Activated naive CD4-positive, alpha-beta T cell treated with anti-CD3 and anti-CD28 coated beads for 36 hours (primary cell): ENCODE measurements around the gene CCR2. TPM values are rescaled to one million over a fixed set of nuclear protein-coding genes. Genes with fewer than 3 reads are reported as not detected.
"Not testable (repeated sequence)": the region's sequence is repeated elsewhere in the genome, so short reads cannot be mapped to it uniquely, and the experiment has no call there.

Experiments used
- CTCF ChIA-PET: fragments of 350-600 bp; sonication (Branson Sonifier 250); formaldehyde crosslinking; loops from one replicate; lab custom pipeline; 2021; ENCODE audit warnings: antibody characterized with exemption; lab: Charles Lee
- DNase-seq: peaks from one replicate; pipeline ENCODE4 v3.0.0-alpha.2; 2020
- H3K27ac Mint-ChIP-seq: one replicate; pipeline ENCODE4 v1.8.0; 2021; ENCODE audit warnings: mild to moderate bottlenecking, mixed read lengths
- H3K27me3 Mint-ChIP-seq: one replicate; pipeline ENCODE4 v1.8.0; 2021; ENCODE audit warnings: low read depth, mixed read lengths
- H3K36me3 Mint-ChIP-seq: one replicate; pipeline ENCODE4 v1.8.0; 2021; ENCODE audit warnings: low read depth, mixed read lengths
- H3K4me1 Mint-ChIP-seq: one replicate; pipeline ENCODE4 v1.8.0; 2021; ENCODE audit warnings: low read depth, mixed read lengths
- H3K4me3 Mint-ChIP-seq: one replicate; pipeline ENCODE4 v1.8.0; 2021; ENCODE audit warnings: mild to moderate bottlenecking, moderate library complexity, mixed read lengths
- H3K9me3 Mint-ChIP-seq: one replicate; pipeline ENCODE4 v1.8.0; 2021; ENCODE audit warnings: mixed read lengths
- intact Hi-C: fragments of 100-400 bp; cut with micrococcal nuclease; formaldehyde crosslinking; loops from one replicate; pipeline ENCODE4 v1.15.1; 2023
- total RNA-seq, 2 experiments: library from RNA; stranded (reverse); gene quantifications; one replicate each; pipeline ENCODE4 v1.2.3, GENCODE V29; 2021

CCR2 gene
- not detected for total RNA-seq

GRCh38 chr3:46353647-46354410 is at the start of gene CCR2:
Gene CCR2 (plus strand): TSS chr3:46354111. CDS start chr3:46357528, 3,417 bp downstream.
- DNase-seq, result peak; percentile 32
- peaks cover 34% of the 10 kb centered on the region for H3K27me3 Mint-ChIP-seq

GRCh38 chr3:46304739-46305138 is 49.2 kb upstream of the CCR2 start:
- peaks cover 28% of the 10 kb centered on the region for H3K4me1 Mint-ChIP-seq
- CTCF ChIA-PET, result interaction anchor here (0.7 kb wide), 1 partner anchor 79 kb away, joined by 3 read pairs; no protein-coding TSS in a partner anchor
- intact Hi-C loops, result no loop called here
- H3K27me3 Mint-ChIP-seq, result peaks cover 6% of the 10 kb centered on the region
- H3K27ac Mint-ChIP-seq, result no peak overlapping the region
- no peaks in the 10 kb centered on the region for H3K36me3 Mint-ChIP-seq
- no peak for DNase-seq
- H3K4me3 Mint-ChIP-seq, result no peak overlapping the region
- H3K9me3 Mint-ChIP-seq, result no peaks in the 10 kb centered on the region

More at GRCh38 chr3:46353647-46354410, at the start of gene CCR2:
- peaks cover 60% of the 10 kb centered on the region for H3K4me1 Mint-ChIP-seq
- no peak within 1 kb of the TSS for H3K4me3 Mint-ChIP-seq
- no peak within 1 kb of the TSS for H3K27ac Mint-ChIP-seq
- CTCF ChIA-PET, result interaction anchor here (0.9 to 2.9 kb wide), 2 partner anchors 17 to 411 kb away, joined by 3 to 12 read pairs; partner anchors contain the start of genes CCR5 and CXCR6
- intact Hi-C loops, result no loop called here
- H3K36me3 Mint-ChIP-seq, result no peaks in the 10 kb centered on the region
- H3K9me3 Mint-ChIP-seq, result no peaks in the 10 kb centered on the region

- Mint-ChIP-seq H3K36me3 (peaks cover 1% of the 10 kb centered on the region), H3K9me3 (peaks cover 3% of the 10 kb centered on the region), H3K27ac (no peak overlapping the region), H3K4me3 (no peak overlapping the region), H3K4me1 (no peaks in the 10 kb centered on the region), H3K27me3 (peaks cover 12% of the 10 kb centered on the region)
- no peak for DNase-seq
- CTCF ChIA-PET, result no interaction called here
- intact Hi-C loops, result no loop called here
Observed at GRCh38 chr3:46312991-46313390, 40.9 kb upstream of the CCR2 start.

- no peak overlapping the region for H3K4me3 Mint-ChIP-seq
- H3K36me3 Mint-ChIP-seq, result peaks cover 1% of the 10 kb centered on the region
- no peak overlapping the region for H3K27ac Mint-ChIP-seq
- intact Hi-C loops, result no loop called here
- H3K27me3 Mint-ChIP-seq, result peaks cover 12% of the 10 kb centered on the region
- CTCF ChIA-PET, result interaction anchor here (0.6 kb wide), 1 partner anchor 449 kb away, joined by 3 read pairs; no protein-coding TSS in a partner anchor
- no peaks in the 10 kb centered on the region for H3K4me1 Mint-ChIP-seq
- H3K9me3 Mint-ChIP-seq, result peaks cover 5% of the 10 kb centered on the region
- no peak for DNase-seq
Observed at GRCh38 chr3:46314517-46314916, 39.4 kb upstream of the CCR2 start.

- H3K4me1 Mint-ChIP-seq, result no peaks in the 10 kb centered on the region
- peaks cover 8% of the 10 kb centered on the region for H3K27me3 Mint-ChIP-seq
- no peak for DNase-seq
- intact Hi-C loops, result no loop called here
- H3K4me3 Mint-ChIP-seq, result no peak overlapping the region
- CTCF ChIA-PET, result no interaction called here
- peaks cover 1% of the 10 kb centered on the region for H3K36me3 Mint-ChIP-seq
- peaks cover 5% of the 10 kb centered on the region for H3K9me3 Mint-ChIP-seq
- H3K27ac Mint-ChIP-seq, result no peak overlapping the region
Observed at GRCh38 chr3:46316206-46316605, 37.7 kb upstream of the CCR2 start.

GRCh38 chr3:46318207-46318927 is 35.5 kb upstream of the CCR2 start:
- intact Hi-C loops, result no loop called here
- Mint-ChIP-seq H3K27me3 (peaks cover 7% of the 10 kb centered on the region), H3K4me1 (no peaks in the 10 kb centered on the region), H3K36me3 (peaks cover 1% of the 10 kb centered on the region), H3K4me3 (no peak overlapping the region), H3K27ac (no peak overlapping the region), H3K9me3 (peaks cover 5% of the 10 kb centered on the region)
- CTCF ChIA-PET, result no interaction called here
- DNase-seq, result no peak

- CTCF ChIA-PET, result interaction anchor here (0.6 kb wide), 1 partner anchor 378 kb away, joined by 3 read pairs; the partner anchor contains the start of gene CXCR6
- no peak for DNase-seq
- intact Hi-C loops, result no loop called here
- Mint-ChIP-seq H3K27ac (no peak overlapping the region), H3K4me1 (peaks cover 2% of the 10 kb centered on the region), H3K9me3 (peaks cover 5% of the 10 kb centered on the region), H3K4me3 (no peak overlapping the region), H3K36me3 (peaks cover 1% of the 10 kb centered on the region), H3K27me3 (peaks cover 6% of the 10 kb centered on the region)
Observed at GRCh38 chr3:46321461-46322104, 32.3 kb upstream of the CCR2 start.

- no peaks in the 10 kb centered on the region for H3K9me3 Mint-ChIP-seq
- no peak overlapping the region for H3K4me3 Mint-ChIP-seq
- H3K27ac Mint-ChIP-seq, result no peak overlapping the region
- DNase-seq, result no peak
- H3K4me1 Mint-ChIP-seq, result peaks cover 2% of the 10 kb centered on the region
- intact Hi-C loops, result no loop called here
- CTCF ChIA-PET, result interaction anchor here (0.6 kb wide), 1 partner anchor 54 kb away, joined by 3 read pairs; no protein-coding TSS in a partner anchor
- no peaks in the 10 kb centered on the region for H3K36me3 Mint-ChIP-seq
- H3K27me3 Mint-ChIP-seq, result peaks cover 6% of the 10 kb centered on the region
Observed at GRCh38 chr3:46324036-46324435, 29.9 kb upstream of the CCR2 start.

- intact Hi-C loops, result no loop called here
- no peak for DNase-seq
- CTCF ChIA-PET, result interaction anchor here (0.6 kb wide), 4 partner anchors 49 to 566 kb away, joined by 3 read pairs; no protein-coding TSS in a partner anchor
- Mint-ChIP-seq H3K27ac (no peak overlapping the region), H3K27me3 (peaks cover 4% of the 10 kb centered on the region), H3K4me1 (peaks cover 2% of the 10 kb centered on the region), H3K36me3 (no peaks in the 10 kb centered on the region), H3K4me3 (no peak overlapping the region), H3K9me3 (no peaks in the 10 kb centered on the region)
Observed at GRCh38 chr3:46325645-46326300, 28.1 kb upstream of the CCR2 start.

GRCh38 chr3:46330676-46331075 is 23.2 kb upstream of the CCR2 start:
- not testable (repeated sequence) for H3K9me3 Mint-ChIP-seq

GRCh38 chr3:46334741-46335478 is 19.0 kb upstream of the CCR2 start:
- H3K9me3 Mint-ChIP-seq, result peaks cover 20% of the 10 kb centered on the region
- CTCF ChIA-PET, result interaction anchor here (0.6 to 2.0 kb wide), 2 partner anchors 58 to 96 kb away, joined by 4 to 6 read pairs; no protein-coding TSS in a partner anchor
- peaks cover 5% of the 10 kb centered on the region for H3K36me3 Mint-ChIP-seq
- H3K27me3 Mint-ChIP-seq, result peaks cover 10% of the 10 kb centered on the region
- no peak overlapping the region for H3K27ac Mint-ChIP-seq
- peaks cover 10% of the 10 kb centered on the region for H3K4me1 Mint-ChIP-seq
- no peak overlapping the region for H3K4me3 Mint-ChIP-seq
- no peak for DNase-seq
- intact Hi-C loops, result no loop called here

More at GRCh38 chr3:46330676-46331075, 23.2 kb upstream of the CCR2 start:
- H3K27ac Mint-ChIP-seq, H3K4me3 Mint-ChIP-seq, intact Hi-C loops, DNase-seq, H3K4me1 Mint-ChIP-seq, H3K36me3 Mint-ChIP-seq, CTCF ChIA-PET, H3K27me3 Mint-ChIP-seq: not testable (repeated sequence)
